Ovary (tissue), 3 donors: Measurements from ENCODE around the gene LRMDA.

Experiments
- EP300 ChIP-seq: sonication (generic); formaldehyde crosslinking; IDR thresholded peaks from one replicate; pipeline ENCODE4 v1.6.1; 2017; ENCODE audit warnings: antibody characterized with exemption
- POLR2A ChIP-seq: fragments of 450-650 bp; IDR thresholded peaks from one replicate; pipeline ENCODE4 v1.6.1; 2017; ENCODE audit warnings: antibody characterized with exemption, mild to moderate bottlenecking, moderate library complexity
- TF ChIP-seq, protein P1 (sequence below), 3 donors: fragments of 450-650 bp in 2 of 3; fragments of 200-600 bp in 1 of 3; IDR thresholded peaks; one replicate each; pipeline versions ENCODE4 v1.5.1 to v1.8.0; 2016 to 2022; ENCODE audit warnings: antibody characterized with exemption in 3 of 3, mild to moderate bottlenecking in 1 of 3
- donor health status: DM: no; HTN: no; CAD: no.

DNA sequence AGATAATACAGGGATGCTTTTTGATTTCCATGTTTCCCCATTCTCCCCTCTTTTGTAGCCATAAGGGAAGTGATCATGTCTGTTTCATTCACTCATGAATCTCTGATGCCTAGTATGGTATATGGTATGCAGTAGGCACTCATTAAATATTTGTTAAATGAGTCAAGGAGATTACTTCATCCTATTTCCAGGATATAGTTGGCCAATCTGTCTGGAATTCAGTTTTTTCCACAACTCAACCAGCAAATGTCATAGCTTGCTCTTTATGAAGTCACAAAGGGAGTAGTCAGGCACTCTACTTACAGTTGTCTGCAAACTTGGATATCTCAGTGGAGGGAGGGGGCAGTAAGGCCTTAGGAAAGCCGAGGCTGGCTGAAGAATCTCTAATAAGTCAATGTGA, 853.6 kb downstream of the LRMDA start:
- TF ChIP-seq, protein P1, sequence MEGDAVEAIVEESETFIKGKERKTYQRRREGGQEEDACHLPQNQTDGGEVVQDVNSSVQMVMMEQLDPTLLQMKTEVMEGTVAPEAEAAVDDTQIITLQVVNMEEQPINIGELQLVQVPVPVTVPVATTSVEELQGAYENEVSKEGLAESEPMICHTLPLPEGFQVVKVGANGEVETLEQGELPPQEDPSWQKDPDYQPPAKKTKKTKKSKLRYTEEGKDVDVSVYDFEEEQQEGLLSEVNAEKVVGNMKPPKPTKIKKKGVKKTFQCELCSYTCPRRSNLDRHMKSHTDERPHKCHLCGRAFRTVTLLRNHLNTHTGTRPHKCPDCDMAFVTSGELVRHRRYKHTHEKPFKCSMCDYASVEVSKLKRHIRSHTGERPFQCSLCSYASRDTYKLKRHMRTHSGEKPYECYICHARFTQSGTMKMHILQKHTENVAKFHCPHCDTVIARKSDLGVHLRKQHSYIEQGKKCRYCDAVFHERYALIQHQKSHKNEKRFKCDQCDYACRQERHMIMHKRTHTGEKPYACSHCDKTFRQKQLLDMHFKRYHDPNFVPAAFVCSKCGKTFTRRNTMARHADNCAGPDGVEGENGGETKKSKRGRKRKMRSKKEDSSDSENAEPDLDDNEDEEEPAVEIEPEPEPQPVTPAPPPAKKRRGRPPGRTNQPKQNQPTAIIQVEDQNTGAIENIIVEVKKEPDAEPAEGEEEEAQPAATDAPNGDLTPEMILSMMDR (IDR thresholded peaks at IDR 0.05): no peak
- no peak for TF ChIP-seq EP300
- TF ChIP-seq POLR2A: no peak
